Stimulated activated CD4-positive, alpha-beta T cell treated with anti-CD3 and anti-CD28 coated beads, TNF-alpha, amount 100 ng/mL, for 48 hours (primary cell): Measurements from ENCODE around the gene HELQ.
A peak's percentile ranks its signal among the peaks of the same experiment; 100 is the strongest.
"Not testable (repeated sequence)": the region's sequence is repeated elsewhere in the genome, so short reads cannot be mapped to it uniquely, and the experiment has no call there.

Experiments
- DNase-seq, 3 donors: peaks; one replicate each; pipeline ENCODE4 v3.0.0-alpha.2; 2020; ENCODE audit warnings: low read depth in 3 of 3

HELQ gene

DNA sequence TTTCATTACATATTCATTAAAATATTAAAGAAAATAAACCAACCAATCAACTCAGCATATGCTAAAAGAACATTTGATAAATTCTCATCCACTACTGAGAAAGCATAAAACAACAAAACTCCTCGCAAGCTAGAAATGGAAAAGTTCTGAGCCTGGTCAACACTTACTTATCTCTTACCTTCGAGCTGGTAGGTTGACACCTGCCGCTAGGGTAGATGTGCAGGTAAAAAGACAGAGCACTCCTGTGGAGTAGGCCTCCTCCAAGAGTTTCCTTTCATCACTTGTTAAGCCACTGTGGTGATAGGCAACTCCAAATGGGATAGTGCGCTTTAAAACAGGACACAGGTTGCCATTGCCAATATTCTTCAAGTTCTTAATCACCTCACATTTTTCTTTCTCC lies 18.9 kb downstream of the HELQ start:
- no peak for DNase-seq

DNA sequence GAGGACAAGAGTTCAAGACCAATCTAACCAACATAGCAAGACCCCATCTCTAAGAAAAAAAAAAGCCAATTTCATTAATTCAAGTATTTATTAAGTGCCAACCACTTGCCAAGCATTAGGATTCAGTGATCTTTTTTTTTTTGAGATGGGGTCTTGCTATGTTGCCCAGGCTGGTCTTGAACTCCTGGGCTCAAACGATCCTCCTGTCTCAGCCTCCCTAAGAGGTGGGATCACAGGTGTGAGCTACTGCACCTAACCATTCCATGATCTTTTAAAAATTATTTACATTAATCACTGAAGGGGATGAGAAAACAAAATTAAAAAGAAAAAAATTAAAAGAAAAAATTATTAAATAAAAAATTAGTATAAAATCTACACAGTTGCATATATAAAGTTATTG lies 24.4 kb downstream of the HELQ start:
- no peak for DNase-seq

DNA sequence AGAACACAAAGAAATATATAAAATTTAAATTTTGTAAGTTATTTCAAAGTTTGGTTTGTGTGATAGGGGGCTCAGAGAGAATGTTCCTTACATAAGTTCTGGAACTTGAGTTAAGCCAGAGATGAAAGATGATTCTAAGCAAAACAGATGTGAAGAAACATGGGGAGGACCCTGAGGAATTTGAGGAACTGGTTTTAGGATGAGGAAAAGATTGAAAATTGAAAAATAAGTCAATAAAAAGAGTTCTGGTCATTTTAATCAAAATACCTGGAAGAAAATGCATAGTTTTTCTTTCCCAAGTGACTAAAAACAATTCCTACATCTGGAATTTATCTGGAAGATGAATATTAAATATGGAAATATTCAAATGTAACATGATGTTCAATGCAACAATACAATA lies 37.4 kb downstream of the HELQ start:
- no peak for DNase-seq

DNA sequence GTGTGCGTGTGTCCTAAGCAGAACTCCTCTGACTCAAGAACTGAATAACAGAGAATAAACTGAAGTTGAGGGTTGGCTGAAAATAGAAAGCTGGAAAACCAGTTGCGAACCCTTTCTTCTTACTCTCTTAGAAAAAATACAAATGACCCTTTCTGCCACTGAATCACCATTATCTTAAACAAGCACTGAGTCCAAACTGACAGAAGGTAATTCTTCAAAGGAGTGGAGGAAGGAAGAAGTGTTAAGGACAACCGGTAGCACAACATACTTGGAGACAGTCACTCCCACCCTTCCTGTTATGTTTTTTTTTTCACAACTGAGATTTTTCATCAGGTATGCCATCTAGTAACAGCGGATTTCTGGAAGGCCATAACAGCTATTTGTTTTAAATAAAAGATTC lies 38.1 kb downstream of the HELQ start:
- DNase-seq = no peak

DNA sequence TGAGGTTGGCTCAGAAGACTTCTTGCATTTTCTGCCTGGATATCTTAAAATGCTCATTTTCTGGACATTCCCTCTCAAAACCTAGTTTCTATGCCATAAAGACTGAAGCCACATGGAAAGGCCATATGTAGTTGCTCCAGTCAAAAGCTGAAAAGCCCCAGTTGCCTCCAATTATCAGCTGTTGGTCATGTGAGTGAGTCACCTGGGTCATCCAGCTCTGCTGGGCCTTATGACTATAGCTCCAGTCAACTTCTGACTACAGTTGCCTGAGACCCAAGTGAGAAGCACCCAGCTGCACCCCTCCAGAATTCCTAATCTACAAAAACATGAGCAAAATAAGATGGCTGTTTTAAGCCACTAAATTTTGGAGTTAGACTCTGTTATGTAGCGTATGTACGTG lies 41.9 kb downstream of the HELQ start:
- no peak for DNase-seq

DNA sequence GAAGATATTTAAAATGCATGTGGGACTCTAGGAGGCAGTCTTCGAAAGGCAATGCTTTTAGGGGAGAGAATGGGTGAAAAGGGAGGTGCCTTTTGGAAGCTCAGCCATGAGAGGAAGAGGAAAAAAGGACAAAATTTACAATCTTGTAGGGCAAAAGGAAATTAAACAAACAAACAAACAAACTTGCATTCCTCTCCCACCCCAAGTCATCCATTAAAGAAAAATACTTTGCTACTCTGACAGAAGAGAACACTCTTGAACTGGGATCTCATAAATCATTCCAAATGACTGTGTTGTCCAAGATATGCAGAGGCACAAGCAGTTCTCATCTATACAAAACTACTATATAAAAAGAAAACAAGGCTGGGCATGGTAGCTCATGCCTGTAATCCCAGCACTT lies 46.7 kb downstream of the HELQ start:
- DNase-seq = no peak

DNA sequence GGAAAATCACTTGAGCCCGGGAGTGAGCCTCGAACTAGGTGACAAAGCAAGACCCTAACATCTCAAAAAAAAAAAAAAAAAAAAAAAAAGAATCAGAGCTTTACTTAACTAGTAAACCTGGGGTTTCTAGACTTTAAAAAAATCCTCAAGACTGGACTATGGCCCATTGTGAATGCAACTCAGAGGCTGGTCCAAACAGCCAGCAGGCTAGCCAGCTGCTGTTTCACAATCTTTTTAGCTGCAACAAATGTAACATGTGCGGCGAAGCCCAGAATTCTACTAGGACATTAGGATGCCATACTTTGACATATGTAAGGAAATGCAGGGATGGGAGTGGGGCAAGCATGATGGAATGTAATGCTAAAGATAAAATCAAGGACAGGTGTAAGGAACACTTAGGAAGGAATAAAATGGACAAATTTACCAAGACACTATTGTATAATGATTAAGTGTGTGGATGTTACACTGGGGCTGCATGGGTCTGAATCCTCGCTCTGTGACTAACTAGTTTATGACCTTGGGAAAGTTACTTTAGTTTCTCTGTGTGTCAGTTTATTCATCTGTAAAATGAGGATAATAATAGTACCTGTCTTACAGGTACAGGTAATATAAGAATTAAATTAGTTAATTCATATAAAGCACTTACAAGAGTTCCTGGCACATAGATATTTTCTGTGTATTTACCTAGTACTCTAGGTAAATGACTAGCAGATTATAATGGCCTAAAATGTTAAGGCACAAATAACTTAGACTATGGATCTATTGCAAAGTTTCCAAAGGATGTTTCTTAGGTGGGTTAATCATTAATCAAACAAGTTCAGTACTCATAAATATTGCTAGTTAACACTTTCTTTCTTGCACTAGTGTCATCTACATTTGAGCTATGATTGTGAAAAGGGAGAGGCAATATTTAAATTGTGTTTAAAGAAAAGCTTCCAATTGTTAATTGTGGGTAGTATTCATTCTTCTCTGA lies 49.5 kb downstream of the HELQ start:
- no peak for DNase-seq

DNA sequence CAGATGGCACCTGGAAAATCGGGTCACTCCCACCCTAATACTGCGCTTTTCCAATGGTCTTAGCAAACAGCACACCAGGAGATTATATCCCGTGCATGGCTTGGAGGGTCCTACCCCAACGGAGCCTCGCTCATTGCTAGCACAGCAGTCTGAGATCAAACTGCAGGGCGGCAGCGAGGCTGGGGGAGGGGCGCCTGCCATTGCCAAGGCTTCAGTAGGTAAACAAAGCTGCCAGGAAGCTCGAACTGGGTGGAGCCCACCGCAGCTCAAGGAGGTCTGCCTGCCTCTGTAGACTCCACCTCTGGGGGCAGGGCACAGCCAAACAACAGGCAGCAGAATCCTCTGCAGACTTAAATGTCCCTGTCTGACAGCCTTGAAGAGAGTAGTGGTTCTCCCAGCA lies 57.5 kb downstream of the HELQ start:
- DNase-seq = not testable (repeated sequence)

DNA sequence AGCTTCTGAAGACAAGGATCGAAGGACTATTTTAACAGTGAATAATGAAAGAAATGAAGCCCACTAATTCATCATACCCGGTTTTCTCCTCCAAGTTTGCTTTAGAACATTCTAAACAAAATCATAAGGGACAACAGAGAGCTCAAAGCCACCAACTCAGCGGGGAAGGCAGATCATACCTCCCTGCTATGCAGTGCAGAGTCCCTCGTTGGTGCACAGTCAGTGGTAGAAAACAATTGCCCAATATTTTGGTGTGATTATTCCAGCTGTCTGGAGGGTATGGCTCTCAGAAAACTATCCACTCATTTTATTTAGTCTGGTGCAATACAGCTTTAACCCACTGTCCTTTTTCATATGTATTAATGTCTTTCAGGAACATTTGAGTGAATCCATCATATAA lies 61.7 kb downstream of the HELQ start:
- DNase-seq = no peak

DNA sequence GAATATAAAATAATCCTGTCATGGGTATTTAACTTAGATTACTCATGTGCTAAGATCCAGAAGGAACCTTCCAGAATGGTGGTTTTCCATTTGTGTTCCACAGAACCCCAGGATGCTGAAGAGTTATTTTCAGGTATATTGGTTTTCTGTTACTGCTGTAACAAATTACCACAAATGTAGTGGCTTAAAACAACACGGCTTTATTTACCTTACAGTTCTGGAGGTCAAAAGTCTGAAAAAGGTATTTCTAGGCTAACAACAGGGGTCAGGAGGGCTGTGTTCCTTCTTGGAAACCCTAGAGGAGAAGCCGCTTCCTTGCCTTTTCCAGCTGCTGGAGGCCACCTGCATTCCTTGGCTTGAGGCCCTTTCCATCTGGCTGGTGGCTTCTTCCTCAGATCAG lies 63.1 kb downstream of the HELQ start:
- DNase-seq = no peak

DNA sequence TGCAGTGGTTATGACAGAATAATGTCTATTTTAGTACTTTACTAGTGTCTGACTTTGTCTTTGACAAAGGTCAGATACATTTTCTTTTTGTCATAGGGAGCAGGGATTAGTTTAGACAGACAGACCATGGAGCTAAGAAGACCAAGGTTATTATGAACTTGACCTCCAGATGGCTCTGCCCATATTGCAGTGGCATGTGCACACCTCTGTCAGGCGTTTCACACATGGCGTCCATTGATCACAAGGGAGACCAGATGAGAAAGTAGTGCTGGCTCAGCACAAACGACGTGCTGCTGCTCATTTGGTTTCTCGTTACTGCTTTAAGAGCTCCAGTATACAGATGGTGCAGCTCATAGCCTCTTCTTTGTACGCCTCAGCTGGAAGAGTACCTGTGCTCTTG lies 64.7 kb downstream of the HELQ start:
- DNase-seq = no peak

DNA sequence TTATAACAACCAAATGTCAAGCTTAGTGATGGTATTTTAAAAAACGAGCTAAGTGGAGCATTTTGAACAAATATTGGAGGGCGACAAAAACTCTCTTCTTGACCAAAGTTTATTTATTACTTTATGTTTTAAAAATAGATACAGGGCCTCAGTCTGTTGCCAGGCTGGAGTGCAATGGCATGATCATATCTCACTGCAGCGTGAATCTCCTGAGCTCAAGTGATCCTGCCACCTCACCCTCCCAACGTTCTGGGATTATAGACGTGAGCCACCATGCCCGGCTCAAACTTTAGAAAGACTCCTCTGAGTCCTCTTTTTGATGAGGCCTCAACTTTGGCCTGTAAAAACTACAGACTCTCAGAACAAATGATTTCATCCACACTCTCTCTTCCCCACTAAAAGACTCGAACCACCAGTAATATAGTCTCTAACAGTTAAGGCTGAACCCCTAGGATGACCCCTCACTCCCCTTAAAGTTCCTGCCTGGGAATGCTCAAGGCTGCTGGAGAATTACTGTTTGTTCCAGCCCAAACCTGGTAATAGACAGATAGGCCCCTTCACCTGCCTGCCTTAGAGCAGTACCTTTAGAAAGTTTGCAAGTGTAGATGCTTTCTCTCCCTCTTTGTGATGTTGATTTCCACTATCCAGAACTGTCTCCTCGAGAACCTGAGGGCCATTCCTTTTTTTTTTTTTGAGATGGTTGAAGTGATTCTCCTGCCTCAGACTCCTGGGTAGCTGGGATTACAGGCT lies 65.7 kb downstream of the HELQ start:
- no peak for DNase-seq

DNA sequence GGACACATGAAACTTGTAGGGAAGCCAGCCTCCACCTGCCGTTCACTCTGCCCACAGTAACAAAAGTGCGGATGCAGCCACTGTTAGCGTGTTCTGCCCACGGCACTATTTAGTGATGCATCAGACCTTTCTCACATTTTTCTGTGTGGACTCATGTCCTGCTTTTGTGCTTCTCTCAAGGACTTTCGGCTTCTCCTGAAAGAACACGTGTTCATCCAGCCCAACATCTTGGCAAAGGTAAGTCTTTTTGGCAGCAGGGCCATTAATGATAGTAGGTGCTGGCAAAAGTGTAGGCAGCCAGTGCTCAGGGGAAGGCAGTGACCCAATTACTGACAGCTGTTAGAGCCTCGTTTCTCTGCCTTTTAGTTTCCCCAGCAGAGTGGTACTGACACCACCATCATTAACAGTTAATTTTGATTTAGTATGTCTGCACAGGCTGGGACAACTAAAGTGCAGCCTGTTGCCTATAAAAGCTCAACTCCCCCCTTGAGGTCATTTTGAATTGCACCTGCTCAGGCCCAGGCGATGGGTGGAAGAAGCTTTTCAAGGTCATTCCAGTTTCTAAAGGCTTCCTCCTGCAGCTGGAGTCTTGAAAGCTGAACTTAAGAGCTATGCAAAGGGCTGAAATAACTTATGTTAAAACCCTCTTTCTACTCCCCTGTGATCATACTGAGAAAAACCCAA lies 66.4 kb downstream of the HELQ start:
- no peak for DNase-seq

DNA sequence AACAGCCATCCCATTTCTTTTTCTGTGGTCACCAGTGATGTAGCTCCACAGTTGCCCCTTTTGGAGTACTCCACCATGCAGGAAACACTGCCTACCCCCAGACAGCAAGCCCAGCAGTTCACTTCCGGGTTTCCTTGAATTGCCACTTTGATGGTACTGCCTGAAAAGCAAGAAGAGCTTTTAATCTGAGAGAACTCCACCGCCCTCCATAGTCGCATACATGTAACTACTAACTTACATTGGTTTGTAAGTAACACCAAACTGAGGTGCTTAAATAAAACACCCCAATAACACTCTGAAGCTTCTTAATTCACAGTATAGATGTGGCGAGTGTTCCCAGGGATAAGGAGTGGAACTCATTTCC lies 67.3 kb downstream of the HELQ start:
- DNase-seq = peak in 1 of 3 donors; percentile 9

DNA sequence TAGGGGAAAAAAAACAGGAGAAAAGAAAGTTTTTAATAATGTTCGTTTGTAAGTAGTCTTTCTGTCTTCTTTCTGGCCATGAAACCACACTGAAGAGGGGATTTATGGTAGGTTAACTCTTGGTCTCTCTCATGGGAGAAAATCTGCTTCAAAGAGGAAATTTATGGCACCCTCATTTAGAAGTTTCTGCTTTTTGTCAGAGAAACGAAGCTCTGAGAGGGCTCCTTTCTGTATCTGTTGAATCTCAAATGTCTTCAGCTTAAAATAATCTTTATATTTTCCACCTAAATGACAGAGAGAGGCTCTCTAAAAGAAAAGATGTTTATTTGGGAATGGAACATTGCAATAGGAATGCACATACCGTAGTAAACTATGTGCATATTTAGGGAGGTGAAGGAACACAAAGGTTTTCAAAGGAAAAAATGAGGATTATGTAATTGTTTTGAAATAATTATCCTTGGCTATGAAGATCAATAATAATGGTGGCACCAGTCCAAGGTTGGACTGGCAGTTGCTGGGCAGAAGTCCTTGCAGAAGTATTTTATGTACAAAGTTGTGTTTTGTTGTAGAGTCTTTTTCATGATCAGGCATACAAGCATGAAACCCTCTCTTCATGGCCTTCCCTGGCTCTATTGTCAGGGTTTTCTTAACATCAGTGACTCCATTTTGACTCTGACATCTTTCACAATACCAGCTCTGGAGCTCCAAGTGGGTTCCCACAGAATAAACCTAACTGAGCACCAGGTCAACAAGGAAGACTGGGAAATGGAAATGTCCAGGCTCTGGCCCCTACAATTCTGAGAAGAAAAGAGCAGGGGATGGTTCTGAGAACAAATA lies 67.9 kb downstream of the HELQ start:
- no peak for DNase-seq

DNA sequence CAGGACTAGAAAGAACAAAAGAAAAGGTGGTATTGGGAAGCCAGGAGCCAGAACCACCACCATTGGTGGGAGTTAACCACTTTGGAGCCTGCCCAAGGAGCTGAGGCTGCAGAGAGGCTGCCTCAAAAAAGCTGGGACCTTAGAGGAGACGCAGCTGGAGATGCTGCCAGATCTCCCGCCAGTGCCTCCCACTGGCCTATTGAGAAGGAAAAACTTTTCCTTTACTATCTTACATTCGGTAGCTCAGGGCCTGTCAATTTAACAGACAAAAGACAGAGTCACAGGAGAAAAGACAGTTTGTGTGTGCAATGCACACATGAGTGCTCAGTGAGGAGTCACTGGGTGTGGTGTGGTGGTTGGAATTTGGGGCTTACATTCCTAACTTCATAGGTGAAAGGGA lies 68.6 kb downstream of the HELQ start:
- DNase-seq = no peak

DNA sequence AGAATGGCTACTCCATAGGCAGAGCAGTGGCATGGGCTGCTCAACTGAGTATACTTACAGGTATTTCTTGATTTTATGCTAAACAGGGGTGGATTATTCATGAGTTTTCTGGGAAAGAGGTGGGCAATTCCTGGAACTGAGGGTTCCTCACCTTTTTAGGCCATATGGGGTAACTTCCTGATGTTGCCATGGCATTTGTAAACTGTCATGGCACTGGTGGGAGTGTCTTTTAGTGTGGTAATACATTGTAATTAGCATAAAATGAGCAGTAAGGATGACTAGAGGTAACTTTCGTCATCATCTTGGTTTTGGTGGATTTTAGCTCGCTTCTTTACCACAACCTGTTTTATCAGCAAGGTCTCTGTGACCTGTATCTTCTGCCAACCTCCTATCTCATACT lies 72.8 kb downstream of the HELQ start:
- no peak for DNase-seq

DNA sequence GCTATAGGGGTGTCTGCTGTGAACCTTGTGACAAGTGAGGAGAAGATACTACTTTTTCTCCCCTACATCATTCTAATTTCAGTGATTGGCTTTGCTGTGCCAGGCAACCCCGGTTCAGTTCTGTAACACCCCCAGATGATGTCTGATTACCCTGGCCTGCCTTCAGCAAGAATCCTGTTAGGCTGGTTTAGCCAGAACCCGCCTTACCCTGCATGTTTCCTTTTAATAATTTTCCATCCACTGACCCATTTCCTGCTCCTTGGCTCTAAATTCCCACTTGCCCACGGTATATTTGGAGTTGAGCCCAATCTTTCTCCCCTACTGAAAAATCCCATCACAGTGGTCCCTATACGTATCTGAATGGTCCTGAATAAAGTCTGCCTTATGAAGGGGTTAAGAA lies 74.5 kb downstream of the HELQ start:
- no peak for DNase-seq

DNA sequence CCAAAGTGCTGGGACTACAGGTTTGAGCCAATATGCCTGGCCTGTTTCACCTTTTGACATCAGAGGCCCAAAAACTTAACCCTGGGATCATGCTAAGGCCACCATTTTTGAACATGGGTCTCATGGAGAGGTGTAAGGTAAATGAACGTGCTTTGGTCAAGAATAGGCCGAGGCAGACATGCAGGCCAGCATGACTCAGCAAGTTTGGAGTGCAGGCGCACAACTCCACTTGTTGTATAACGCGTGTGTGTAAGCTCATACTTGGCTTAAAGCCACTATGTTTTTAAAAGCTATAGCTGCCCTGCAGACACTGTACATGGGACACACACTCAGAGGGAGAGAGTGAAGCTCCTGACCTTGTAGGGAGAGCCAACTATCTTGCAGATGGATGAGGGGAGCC lies 77.2 kb downstream of the HELQ start:
- DNase-seq = no peak

DNA sequence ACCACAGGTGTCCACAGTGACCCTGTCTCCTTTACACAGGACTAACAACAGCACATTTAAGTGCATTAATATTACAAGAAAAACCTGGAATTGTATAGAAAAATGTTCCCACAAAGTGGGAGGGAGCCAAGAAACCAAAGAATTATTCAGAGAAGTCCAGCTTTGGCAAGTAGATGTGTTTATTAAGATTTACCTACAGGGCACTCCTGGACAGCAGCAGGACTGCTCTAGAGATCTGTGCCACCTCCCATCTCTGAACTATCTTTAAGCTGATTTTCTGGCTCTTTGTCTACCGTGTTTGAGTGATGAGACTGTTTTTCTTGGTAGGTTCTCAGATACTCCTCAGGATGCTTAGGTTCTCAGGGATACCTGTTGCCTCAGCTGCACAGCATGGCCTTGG lies 82.7 kb downstream of the HELQ start:
- no peak for DNase-seq

DNA sequence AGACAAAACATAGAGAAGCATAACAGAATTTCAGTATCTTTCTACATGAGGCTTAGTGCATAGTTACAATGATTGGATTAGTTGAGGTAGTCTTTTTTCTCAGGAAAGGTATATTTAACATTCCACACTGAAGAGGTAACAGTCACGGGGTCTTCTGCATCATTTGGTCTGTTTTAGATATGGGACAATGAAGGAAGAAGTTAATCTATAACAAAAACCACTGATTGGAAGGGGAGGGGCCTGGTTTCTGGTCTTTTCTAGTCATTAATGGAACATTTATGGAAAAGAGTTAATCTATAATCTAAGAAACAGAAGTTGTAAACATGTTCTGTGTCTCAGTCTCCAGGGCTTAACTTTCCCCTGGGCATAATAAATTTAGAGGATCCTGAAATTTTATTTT lies 83.7 kb downstream of the HELQ start:
- DNase-seq = no peak

DNA sequence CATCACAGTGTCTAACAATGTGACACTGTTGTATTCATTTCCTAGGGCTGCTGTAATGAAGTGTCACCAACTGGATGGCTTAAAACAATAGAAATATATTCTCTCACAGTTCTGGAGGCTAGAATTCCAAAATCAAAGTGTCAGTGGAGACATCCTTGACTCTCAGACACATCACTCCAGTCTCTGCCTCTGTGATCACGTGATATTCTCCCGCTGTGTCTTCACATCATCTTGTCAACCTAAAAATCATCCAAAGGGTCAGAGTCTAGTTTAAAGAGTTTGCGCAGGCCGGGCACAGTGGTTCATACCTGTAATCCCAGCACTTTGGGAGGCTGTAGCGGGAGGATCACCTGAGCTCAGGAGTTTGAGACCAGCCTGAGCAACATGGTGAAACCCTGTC lies 84.4 kb downstream of the HELQ start:
- no peak for DNase-seq
